Type B pancreatic cell (in vitro differentiated cells): ENCODE results near the gene RPIA. TPM values are rescaled to one million over a fixed set of nuclear protein-coding genes. Genes with fewer than 3 reads are reported as not detected.

ENCODE experiments used
- DNase-seq: peaks from one replicate; pipeline ENCODE4 v3.0.0; 2021; ENCODE audit warnings: mixed read lengths; ENCODE audit not compliant: unreplicated experiment; ENCODE audit errors: extremely low spot score
- H3K27ac Mint-ChIP-seq: 2 replicates; pipeline ENCODE4 v1.8.0; 2021; ENCODE audit warnings: mild to moderate bottlenecking, mixed read lengths
- H3K27me3 Mint-ChIP-seq: 2 replicates; pipeline ENCODE4 v1.8.0; 2021; ENCODE audit warnings: mixed read lengths
- H3K36me3 Mint-ChIP-seq: 2 replicates; pipeline ENCODE4 v1.8.0; 2021; ENCODE audit warnings: mixed read lengths
- H3K4me1 Mint-ChIP-seq: one replicate; pipeline ENCODE4 v1.8.0; 2021; ENCODE audit warnings: mixed read lengths; ENCODE audit not compliant: unreplicated experiment
- H3K4me3 Mint-ChIP-seq: 2 replicates; pipeline ENCODE4 v1.8.0; 2021; ENCODE audit warnings: mild to moderate bottlenecking, mixed read lengths
- H3K9me3 Mint-ChIP-seq: 2 replicates; pipeline ENCODE4 v1.8.0; 2021; ENCODE audit warnings: mixed read lengths
- total RNA-seq: library from RNA; stranded (reverse); gene quantifications from 2 replicates; pipeline ENCODE4 v1.2.1, GENCODE V29; 2021; ENCODE audit warnings: low replicate concordance
- TF ChIP-seq, protein P1 (sequence below): fragments of 200-600 bp; sonication (generic); conservative IDR thresholded peaks from 2 replicates; pipeline ENCODE4 v1.5.0; 2021; ENCODE audit warnings: antibody characterized with exemption, mild to moderate bottlenecking

Gene RPIA
- total RNA-seq, 1 donor from 2014 or later, result 27.3 TPM

- peaks cover 17% of the 10 kb centered on the region for H3K4me1 Mint-ChIP-seq
- no peaks in the 10 kb centered on the region for H3K27me3 Mint-ChIP-seq
- H3K4me3 Mint-ChIP-seq, result no peak overlapping the region
- DNase-seq, result no peak
- peaks cover 10% of the 10 kb centered on the region for H3K36me3 Mint-ChIP-seq
- TF ChIP-seq, protein P1, sequence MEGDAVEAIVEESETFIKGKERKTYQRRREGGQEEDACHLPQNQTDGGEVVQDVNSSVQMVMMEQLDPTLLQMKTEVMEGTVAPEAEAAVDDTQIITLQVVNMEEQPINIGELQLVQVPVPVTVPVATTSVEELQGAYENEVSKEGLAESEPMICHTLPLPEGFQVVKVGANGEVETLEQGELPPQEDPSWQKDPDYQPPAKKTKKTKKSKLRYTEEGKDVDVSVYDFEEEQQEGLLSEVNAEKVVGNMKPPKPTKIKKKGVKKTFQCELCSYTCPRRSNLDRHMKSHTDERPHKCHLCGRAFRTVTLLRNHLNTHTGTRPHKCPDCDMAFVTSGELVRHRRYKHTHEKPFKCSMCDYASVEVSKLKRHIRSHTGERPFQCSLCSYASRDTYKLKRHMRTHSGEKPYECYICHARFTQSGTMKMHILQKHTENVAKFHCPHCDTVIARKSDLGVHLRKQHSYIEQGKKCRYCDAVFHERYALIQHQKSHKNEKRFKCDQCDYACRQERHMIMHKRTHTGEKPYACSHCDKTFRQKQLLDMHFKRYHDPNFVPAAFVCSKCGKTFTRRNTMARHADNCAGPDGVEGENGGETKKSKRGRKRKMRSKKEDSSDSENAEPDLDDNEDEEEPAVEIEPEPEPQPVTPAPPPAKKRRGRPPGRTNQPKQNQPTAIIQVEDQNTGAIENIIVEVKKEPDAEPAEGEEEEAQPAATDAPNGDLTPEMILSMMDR, result no peak
- H3K9me3 Mint-ChIP-seq, result peaks cover 18% of the 10 kb centered on the region
- no peak overlapping the region for H3K27ac Mint-ChIP-seq
These were observed 5.2 kb upstream of the RPIA start for GRCh38 chr2:88686320-88686719.

- H3K27me3 Mint-ChIP-seq, result no peaks in the 10 kb centered on the region
- H3K4me1 Mint-ChIP-seq, result peaks cover 24% of the 10 kb centered on the region
- H3K9me3 Mint-ChIP-seq, result peaks cover 18% of the 10 kb centered on the region
- TF ChIP-seq, protein P1, result no peak
- no peak overlapping the region for H3K27ac Mint-ChIP-seq
- H3K36me3 Mint-ChIP-seq, result peaks cover 10% of the 10 kb centered on the region
- DNase-seq, result no peak
- H3K4me3 Mint-ChIP-seq, result no peak overlapping the region
These were observed 4.1 kb upstream of the RPIA start for GRCh38 chr2:88687384-88687783.

GRCh38 chr2:88690591-88691338, 708 bp upstream of the RPIA start:
- Mint-ChIP-seq H3K4me3 (peak overlapping the region; percentile 99), H3K4me1 (peaks cover 47% of the 10 kb centered on the region), H3K27me3 (no peaks in the 10 kb centered on the region), H3K27ac (peak overlapping the region; percentile 98), H3K36me3 (peaks cover 4% of the 10 kb centered on the region), H3K9me3 (peaks cover 6% of the 10 kb centered on the region)
- TF ChIP-seq, protein P1, result no peak
- peak; percentile 69 for DNase-seq

GRCh38 chr2:88692187-88692586, 714 bp downstream of the RPIA start:
- Mint-ChIP-seq H3K27me3 (no peaks in the 10 kb centered on the region), H3K9me3 (peaks cover under 1% of the 10 kb centered on the region), H3K4me1 (peaks cover 47% of the 10 kb centered on the region), H3K36me3 (peaks cover under 1% of the 10 kb centered on the region), H3K4me3 (peak overlapping the region; percentile 99), H3K27ac (peak overlapping the region; percentile 98)
- TF ChIP-seq, protein P1, result no peak
- no peak for DNase-seq

DNA sequence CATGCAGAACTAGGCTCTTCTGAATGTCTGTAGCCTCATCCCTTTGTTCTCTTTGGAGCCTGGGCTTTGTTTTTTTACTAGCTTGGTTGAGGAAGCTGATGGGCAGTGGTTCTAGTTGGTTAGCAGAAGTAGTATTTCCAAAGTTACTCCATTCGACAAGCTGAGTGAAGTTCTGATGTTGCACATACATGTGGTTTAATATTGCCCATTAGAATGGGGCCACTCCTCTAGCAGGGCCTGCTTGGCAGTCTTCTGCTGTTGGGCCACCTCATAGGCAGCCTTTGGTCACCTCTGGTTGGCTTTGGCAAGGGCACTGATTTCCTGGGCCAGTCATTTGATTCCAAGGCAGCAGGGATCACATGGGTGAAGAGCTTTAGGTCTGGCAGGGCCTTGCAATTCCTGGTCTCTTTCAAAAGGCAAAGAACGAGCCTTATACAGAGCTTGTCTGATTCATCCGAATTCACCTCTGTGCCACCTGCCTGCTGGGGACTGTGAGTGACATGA, 2.5 kb downstream of the RPIA start:
- peak overlapping the region; percentile 99 for H3K4me3 Mint-ChIP-seq

More for the DNA sequence above, 2.5 kb downstream of the RPIA start:
- Mint-ChIP-seq H3K4me1 (peaks cover 56% of the 10 kb centered on the region), H3K27me3 (no peaks in the 10 kb centered on the region), H3K36me3 (peaks cover 7% of the 10 kb centered on the region), H3K9me3 (no peaks in the 10 kb centered on the region), H3K27ac (peak overlapping the region; percentile 89)
- DNase-seq, result no peak
- TF ChIP-seq, protein P1, result no peak
